WTC11 (cell line): ENCODE measurements around the gene HOXA13.

Experiments used
- AFF4 ChIP-seq: sonication (generic); formaldehyde crosslinking; IDR thresholded peaks from 2 replicates; pipeline ENCODE4 v1.8.1; 2023; ENCODE audit warnings: mild to moderate bottlenecking, missing genetic modification reagents, borderline replicate concordance
- ELF4 ChIP-seq: sonication (generic); formaldehyde crosslinking; IDR thresholded peaks from 2 replicates; pipeline ENCODE4 v1.8.1; 2022; ENCODE audit warnings: low read depth, mild to moderate bottlenecking, moderate library complexity, missing genetic modification reagents
- ETV6 ChIP-seq: sonication (generic); formaldehyde crosslinking; IDR thresholded peaks from 2 replicates; pipeline ENCODE4 v1.8.1; 2022; ENCODE audit warnings: mild to moderate bottlenecking, missing genetic modification reagents
- FOXP1 ChIP-seq: sonication (generic); formaldehyde crosslinking; IDR thresholded peaks from 2 replicates; pipeline ENCODE4 v1.8.0; 2022; ENCODE audit warnings: missing genetic modification reagents, mild to moderate bottlenecking, moderate library complexity, borderline replicate concordance
- IRF2 ChIP-seq: sonication (generic); formaldehyde crosslinking; IDR thresholded peaks from 2 replicates; pipeline ENCODE4 v1.8.0; 2022; ENCODE audit warnings: low read depth, missing genetic modification reagents, borderline replicate concordance
- NFYB ChIP-seq: sonication (generic); formaldehyde crosslinking; conservative IDR thresholded peaks from 2 replicates; pipeline ENCODE4 v1.8.0; 2022; ENCODE audit warnings: low read depth, missing genetic modification reagents
- NR3C1 ChIP-seq: sonication (generic); formaldehyde crosslinking; conservative IDR thresholded peaks from 2 replicates; pipeline ENCODE4 v1.8.1; 2023; ENCODE audit warnings: low read depth, mild to moderate bottlenecking, missing genetic modification reagents
- SOX15 ChIP-seq: fragments of 250-450 bp; sonication (Bioruptor Pico); IDR thresholded peaks from 2 replicates; pipeline ENCODE4 v1.9.0; 2021; ENCODE audit warnings: mild to moderate bottlenecking
- ZBTB21 ChIP-seq: sonication (generic); formaldehyde crosslinking; IDR thresholded peaks from 2 replicates; pipeline ENCODE4 v1.8.1; 2023; ENCODE audit warnings: mild to moderate bottlenecking, missing genetic modification reagents, borderline replicate concordance
- TF ChIP-seq, protein P1 (sequence below): fragments of 200-600 bp; IDR thresholded peaks from 2 replicates; pipeline ENCODE4 v1.8.0; 2022; ENCODE audit warnings: antibody characterized with exemption
- TF ChIP-seq, protein P2 (sequence below): sonication (generic); formaldehyde crosslinking; IDR thresholded peaks from 2 replicates; pipeline ENCODE4 v1.8.0; 2022; ENCODE audit warnings: mild to moderate bottlenecking, missing genetic modification reagents

GRCh38 chr7:27242555-27243339, 42.9 kb upstream of the HOXA13 start, which contains the start of gene EVX1:
- TF ChIP-seq IRF2 (CRISPR knock-in tag) (no peak), ETV6 (CRISPR knock-in tag) (no peak), FOXP1 (CRISPR knock-in tag) (no peak), NFYB (CRISPR knock-in tag) (no peak), SOX15 (CRISPR knock-in tag) (no peak), ZBTB21 (CRISPR knock-in tag) (no peak), ELF4 (no peak), NR3C1 (CRISPR knock-in tag) (no peak), AFF4 (CRISPR knock-in tag) (no peak)
- TF ChIP-seq, protein P1, sequence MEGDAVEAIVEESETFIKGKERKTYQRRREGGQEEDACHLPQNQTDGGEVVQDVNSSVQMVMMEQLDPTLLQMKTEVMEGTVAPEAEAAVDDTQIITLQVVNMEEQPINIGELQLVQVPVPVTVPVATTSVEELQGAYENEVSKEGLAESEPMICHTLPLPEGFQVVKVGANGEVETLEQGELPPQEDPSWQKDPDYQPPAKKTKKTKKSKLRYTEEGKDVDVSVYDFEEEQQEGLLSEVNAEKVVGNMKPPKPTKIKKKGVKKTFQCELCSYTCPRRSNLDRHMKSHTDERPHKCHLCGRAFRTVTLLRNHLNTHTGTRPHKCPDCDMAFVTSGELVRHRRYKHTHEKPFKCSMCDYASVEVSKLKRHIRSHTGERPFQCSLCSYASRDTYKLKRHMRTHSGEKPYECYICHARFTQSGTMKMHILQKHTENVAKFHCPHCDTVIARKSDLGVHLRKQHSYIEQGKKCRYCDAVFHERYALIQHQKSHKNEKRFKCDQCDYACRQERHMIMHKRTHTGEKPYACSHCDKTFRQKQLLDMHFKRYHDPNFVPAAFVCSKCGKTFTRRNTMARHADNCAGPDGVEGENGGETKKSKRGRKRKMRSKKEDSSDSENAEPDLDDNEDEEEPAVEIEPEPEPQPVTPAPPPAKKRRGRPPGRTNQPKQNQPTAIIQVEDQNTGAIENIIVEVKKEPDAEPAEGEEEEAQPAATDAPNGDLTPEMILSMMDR = no peak
- TF ChIP-seq, protein P2, sequence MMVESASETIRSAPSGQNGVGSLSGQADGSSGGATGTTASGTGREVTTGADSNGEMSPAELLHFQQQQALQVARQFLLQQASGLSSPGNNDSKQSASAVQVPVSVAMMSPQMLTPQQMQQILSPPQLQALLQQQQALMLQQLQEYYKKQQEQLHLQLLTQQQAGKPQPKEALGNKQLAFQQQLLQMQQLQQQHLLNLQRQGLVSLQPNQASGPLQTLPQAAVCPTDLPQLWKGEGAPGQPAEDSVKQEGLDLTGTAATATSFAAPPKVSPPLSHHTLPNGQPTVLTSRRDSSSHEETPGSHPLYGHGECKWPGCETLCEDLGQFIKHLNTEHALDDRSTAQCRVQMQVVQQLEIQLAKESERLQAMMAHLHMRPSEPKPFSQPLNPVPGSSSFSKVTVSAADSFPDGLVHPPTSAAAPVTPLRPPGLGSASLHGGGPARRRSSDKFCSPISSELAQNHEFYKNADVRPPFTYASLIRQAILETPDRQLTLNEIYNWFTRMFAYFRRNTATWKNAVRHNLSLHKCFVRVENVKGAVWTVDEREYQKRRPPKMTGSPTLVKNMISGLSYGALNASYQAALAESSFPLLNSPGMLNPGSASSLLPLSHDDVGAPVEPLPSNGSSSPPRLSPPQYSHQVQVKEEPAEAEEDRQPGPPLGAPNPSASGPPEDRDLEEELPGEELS = no peak
